ENCODE results near the gene ITGB3BP.
"Not testable (repeated sequence)": the region's sequence is repeated elsewhere in the genome, so short reads cannot be mapped to it uniquely, and the experiment has no call there.

Gene ITGB3BP

GRCh38 chr1:63442141-63442475 is 80.9 kb downstream of the ITGB3BP start:
- DNase-seq: no peak
- in situ Hi-C loops (cut with MboI; ENCODE audit: low pct_unique_long_range_greater_than_20kb, low sequenced_read_pairs): no loop called here

DNA sequence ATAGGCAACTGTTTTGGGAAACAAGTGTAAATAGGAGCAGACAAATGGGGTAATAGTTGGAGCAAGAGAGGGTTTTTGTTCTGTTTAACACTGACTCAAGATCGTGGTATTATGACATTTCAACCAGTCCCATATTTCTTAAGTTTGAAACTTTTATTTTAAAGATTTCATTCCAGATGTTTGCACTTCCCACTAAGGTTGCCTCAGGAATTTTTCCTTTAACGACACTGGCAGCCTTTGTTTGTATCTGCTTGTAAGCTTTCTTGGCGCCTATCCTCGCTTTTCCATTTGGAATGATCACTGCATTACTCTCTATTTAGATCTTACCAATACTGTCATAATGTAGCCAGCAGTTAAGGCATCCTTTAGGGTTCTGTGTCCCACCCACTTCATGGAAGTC is 87.9 kb downstream of the ITGB3BP start:
- no peak for DNase-seq
- in situ Hi-C loops (cut with MboI; ENCODE audit: low pct_unique_long_range_greater_than_20kb, low sequenced_read_pairs): no loop called here

DNA sequence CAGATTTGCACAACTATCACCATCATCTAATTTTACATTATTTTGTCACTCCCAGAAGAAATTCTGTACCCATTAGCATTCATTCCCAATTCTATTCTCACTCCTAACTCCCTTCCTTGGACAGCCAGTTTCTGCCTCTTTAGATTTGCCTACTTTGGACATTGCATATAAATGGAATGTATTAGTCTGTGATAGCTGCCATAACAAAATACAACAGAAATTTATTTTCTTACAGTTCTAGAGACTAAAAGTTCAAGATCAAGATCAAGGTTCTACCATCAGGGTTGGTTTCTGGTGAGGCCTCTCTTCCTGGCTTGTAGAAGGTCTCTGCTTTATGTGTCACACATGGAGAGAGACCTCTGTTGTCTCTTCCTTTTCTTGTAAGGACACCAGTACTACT is 93.7 kb downstream of the ITGB3BP start:
- no peak for DNase-seq
- in situ Hi-C loops (cut with MboI; ENCODE audit: low pct_unique_long_range_greater_than_20kb, low sequenced_read_pairs): no loop called here

GRCh38 chr1:63428815-63429214 is 94.2 kb downstream of the ITGB3BP start:
- in situ Hi-C loops (cut with MboI; ENCODE audit: low pct_unique_long_range_greater_than_20kb, low sequenced_read_pairs): no loop called here
- DNase-seq: no peak

DNA sequence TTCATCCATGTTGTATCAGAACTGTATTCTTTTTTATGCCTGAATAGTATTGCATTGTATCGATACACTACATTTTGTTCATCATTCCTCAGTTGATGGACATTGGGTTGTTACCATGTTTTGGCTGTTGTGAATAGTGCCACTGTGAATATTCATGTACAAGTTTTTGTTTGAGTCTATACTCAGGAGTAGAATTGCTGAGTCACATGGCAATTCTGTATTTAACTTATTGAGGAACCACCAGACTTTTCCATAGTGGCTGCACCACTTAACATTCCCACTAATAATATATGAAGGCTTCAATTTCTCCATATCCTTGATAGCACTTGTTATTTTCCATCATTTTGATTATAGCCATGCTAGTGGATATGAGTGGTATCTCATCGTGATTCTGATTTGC is 99.4 kb downstream of the ITGB3BP start:
- DNase-seq: no peak
- in situ Hi-C loops (cut with MboI; ENCODE audit: low pct_unique_long_range_greater_than_20kb, low sequenced_read_pairs): no loop called here

- in situ Hi-C loops (cut with MboI; ENCODE audit: low pct_unique_long_range_greater_than_20kb, low sequenced_read_pairs); DNase-seq: not testable (repeated sequence)
These were observed 102.3 kb downstream of the ITGB3BP start for GRCh38 chr1:63420746-63421145.

- no peak for DNase-seq
- in situ Hi-C loops (cut with MboI; ENCODE audit: low pct_unique_long_range_greater_than_20kb, low sequenced_read_pairs): no loop called here
These were observed 104.9 kb downstream of the ITGB3BP start for GRCh38 chr1:63418101-63418500.

GRCh38 chr1:63414691-63415365 is 108.2 kb downstream of the ITGB3BP start:
- no peak for DNase-seq
- in situ Hi-C loops (cut with MboI; ENCODE audit: low pct_unique_long_range_greater_than_20kb, low sequenced_read_pairs): no loop called here

DNA sequence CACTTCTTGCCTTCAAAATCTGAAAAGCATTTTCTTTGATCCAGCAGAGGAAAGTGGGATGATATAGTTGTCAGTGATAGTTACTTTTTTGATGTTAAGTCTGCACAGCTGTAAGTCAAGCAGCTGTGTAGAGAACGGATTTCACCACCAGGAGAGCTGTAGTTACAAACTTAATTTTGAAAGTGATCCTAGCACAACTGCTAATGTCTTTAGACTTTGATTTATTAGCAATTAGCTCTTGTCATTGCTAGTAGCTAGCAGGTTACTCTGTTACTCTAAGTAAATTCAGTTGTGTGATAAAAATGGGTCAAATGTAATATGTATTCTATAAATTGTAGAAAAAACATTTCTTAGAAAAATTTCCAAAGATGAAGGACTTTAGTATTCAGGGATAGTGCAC is 109.6 kb downstream of the ITGB3BP start:
- no peak for DNase-seq
- in situ Hi-C loops (cut with MboI; ENCODE audit: low pct_unique_long_range_greater_than_20kb, low sequenced_read_pairs): no loop called here

GRCh38 chr1:63411066-63411465 is 112.0 kb downstream of the ITGB3BP start:
- in situ Hi-C loops (cut with MboI; ENCODE audit: low pct_unique_long_range_greater_than_20kb, low sequenced_read_pairs): no loop called here
- no peak for DNase-seq

DNA sequence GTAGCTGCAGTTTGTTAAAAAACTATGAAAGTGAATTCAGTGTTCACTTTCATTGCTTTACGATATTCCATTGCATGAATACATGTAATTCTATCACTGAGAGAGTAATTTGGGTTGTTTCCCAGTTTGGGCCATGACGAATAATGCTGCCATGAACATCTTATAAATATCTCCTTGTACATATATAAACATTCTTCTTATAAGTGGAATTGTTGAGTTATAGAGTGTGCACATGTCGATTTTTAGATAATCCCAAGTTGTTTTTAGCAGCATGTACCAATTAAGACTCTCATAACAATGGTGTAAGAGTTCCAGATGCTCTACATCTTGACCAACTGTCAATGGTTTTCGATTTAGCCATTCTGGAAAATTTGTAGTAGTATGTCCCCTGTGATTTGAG is 114.7 kb downstream of the ITGB3BP start:
- in situ Hi-C loops (cut with MboI; ENCODE audit: low pct_unique_long_range_greater_than_20kb, low sequenced_read_pairs): no loop called here
- no peak for DNase-seq

- no peak for DNase-seq
- in situ Hi-C loops (cut with MboI; ENCODE audit: low pct_unique_long_range_greater_than_20kb, low sequenced_read_pairs): no loop called here
These were observed 116.0 kb downstream of the ITGB3BP start for GRCh38 chr1:63407002-63407401.

GRCh38 chr1:63405987-63406386 is 117.0 kb downstream of the ITGB3BP start:
- in situ Hi-C loops (cut with MboI; ENCODE audit: low pct_unique_long_range_greater_than_20kb, low sequenced_read_pairs): no loop called here
- no peak for DNase-seq

GRCh38 chr1:63405021-63405420 is 118.0 kb downstream of the ITGB3BP start:
- DNase-seq: no peak
- in situ Hi-C loops (cut with MboI; ENCODE audit: low pct_unique_long_range_greater_than_20kb, low sequenced_read_pairs): no loop called here

GRCh38 chr1:63403386-63403785 is 119.6 kb downstream of the ITGB3BP start:
- in situ Hi-C loops (cut with MboI; ENCODE audit: low pct_unique_long_range_greater_than_20kb, low sequenced_read_pairs): no loop called here
- DNase-seq: peak; percentile 74

- no peak for DNase-seq
- in situ Hi-C loops (cut with MboI; ENCODE audit: low pct_unique_long_range_greater_than_20kb, low sequenced_read_pairs): no loop called here
These were observed 121.1 kb downstream of the ITGB3BP start for GRCh38 chr1:63401945-63402344.

All from KBM-7 (cell line).